Gastroesophageal sphincter (tissue), 4 donors: ENCODE data around the gene SNAI1. TPM values are rescaled to one million over a fixed set of nuclear protein-coding genes. Genes with fewer than 3 reads are reported as not detected.
"Not testable (repeated sequence)": the region's sequence is repeated elsewhere in the genome, so short reads cannot be mapped to it uniquely, and the experiment has no call there.

Experiments
- ATAC-seq: fragments of 150-250 bp; one replicate; pipeline ENCODE4 v1.9.1; 2016; ENCODE audit warnings: mild to moderate bottlenecking, moderate library complexity
- H3K27ac ChIP-seq, 4 donors: fragments of 200-600 bp; sonication (generic) in 3 of 4; 1 replicate in 3 of 4; 2 replicates in 1 of 4; pipeline ENCODE4 v1.5.1; 2016 to 2019
- H3K27me3 ChIP-seq: fragments of 200-600 bp; sonication (generic); one replicate; pipeline ENCODE4 v1.5.1; 2019
- H3K36me3 ChIP-seq, 2 donors: fragments of 200-600 bp; sonication (generic); one replicate each; pipeline ENCODE4 v1.5.1; 2019; ENCODE audit warnings: control low read depth in 1 of 2
- H3K4me1 ChIP-seq, 3 donors: fragments of 200-600 bp; sonication (generic); 1 replicate in 2 of 3; 2 replicates in 1 of 3; pipeline ENCODE4 v1.5.1; 2016 to 2019; ENCODE audit warnings: control low read depth in 2 of 3
- H3K4me3 ChIP-seq, 2 donors: fragments of 200-600 bp; sonication (generic); one replicate each; pipeline ENCODE4 v1.5.1; 2019; ENCODE audit warnings: mild to moderate bottlenecking in 1 of 2, moderate library complexity in 1 of 2
- H3K9me3 ChIP-seq, 3 donors: fragments of 200-600 bp; sonication (generic); one replicate each; pipeline ENCODE4 v1.5.1; 2017 to 2019; ENCODE audit warnings: control low read depth in 2 of 3
- CTCF ChIP-seq, 4 experiments: fragments of 200-600 bp in 2 of 4; fragments of 450-650 bp in 2 of 4; sonication (generic) in 1 of 4; IDR thresholded peaks; one replicate each; pipeline ENCODE4 v1.5.1; 2017 to 2019; ENCODE audit warnings: antibody characterized with exemption in 4 of 4, mild to moderate bottlenecking in 2 of 4, moderate library complexity in 2 of 4
- EP300 ChIP-seq: sonication (generic); formaldehyde crosslinking; IDR thresholded peaks from one replicate; pipeline ENCODE4 v1.6.1; 2017; ENCODE audit warnings: antibody characterized with exemption, mild to moderate bottlenecking
- POLR2A ChIP-seq, 2 donors: fragments of 450-650 bp; IDR thresholded peaks; one replicate each; pipeline ENCODE4 v1.6.1; 2017; ENCODE audit warnings: antibody characterized with exemption in 2 of 2, mild to moderate bottlenecking in 2 of 2, moderate library complexity in 1 of 2
- POLR2AphosphoS5 ChIP-seq: sonication (generic); formaldehyde crosslinking; IDR thresholded peaks from one replicate; pipeline ENCODE4 v1.6.1; 2017; ENCODE audit warnings: antibody characterized with exemption
- WGBS, 2 donors: methylation state at CpG; one replicate each; pipeline ENCODE4 v1.1.5; 2018; ENCODE audit warnings: low coverage in 1 of 2; 5-methylcytosine and 5-hydroxymethylcytosine counted together
- total RNA-seq, 4 donors: library from RNA; depleted of rRNA; stranded (reverse); fragments of >200 nt; gene quantifications; one replicate each; pipeline ENCODE4 v1.1.0, GENCODE V29; 2016

SNAI1 gene
- total RNA-seq, 4 donors from 2014 or later, result 0.79 to 2.6 (median 1.2) TPM

GRCh38 chr20:50008007-50008406, 25.2 kb downstream of the SNAI1 start:
- no peak for ATAC-seq
- H3K27ac ChIP-seq, result no peak overlapping the region
- no peaks in the 10 kb centered on the region for H3K36me3 ChIP-seq
- H3K4me1 ChIP-seq, result peaks cover 0 to 11% (median 3%) of the 10 kb centered on the region in 3 donors
- no peak overlapping the region for H3K4me3 ChIP-seq
- 100% methylated on average over 2 of the region's 3 CpGs; no CpG with 5 or more reads in 1 of the 2 donors for WGBS, 2 donors
- no peaks in the 10 kb centered on the region for H3K9me3 ChIP-seq
- H3K27me3 ChIP-seq, result peaks cover 12% of the 10 kb centered on the region
- TF ChIP-seq POLR2AphosphoS5 (no peak), CTCF (IDR thresholded peaks at IDR 0.05) (no peak), EP300 (no peak), POLR2A (IDR thresholded peaks at IDR 0.05) (no peak)

DNA sequence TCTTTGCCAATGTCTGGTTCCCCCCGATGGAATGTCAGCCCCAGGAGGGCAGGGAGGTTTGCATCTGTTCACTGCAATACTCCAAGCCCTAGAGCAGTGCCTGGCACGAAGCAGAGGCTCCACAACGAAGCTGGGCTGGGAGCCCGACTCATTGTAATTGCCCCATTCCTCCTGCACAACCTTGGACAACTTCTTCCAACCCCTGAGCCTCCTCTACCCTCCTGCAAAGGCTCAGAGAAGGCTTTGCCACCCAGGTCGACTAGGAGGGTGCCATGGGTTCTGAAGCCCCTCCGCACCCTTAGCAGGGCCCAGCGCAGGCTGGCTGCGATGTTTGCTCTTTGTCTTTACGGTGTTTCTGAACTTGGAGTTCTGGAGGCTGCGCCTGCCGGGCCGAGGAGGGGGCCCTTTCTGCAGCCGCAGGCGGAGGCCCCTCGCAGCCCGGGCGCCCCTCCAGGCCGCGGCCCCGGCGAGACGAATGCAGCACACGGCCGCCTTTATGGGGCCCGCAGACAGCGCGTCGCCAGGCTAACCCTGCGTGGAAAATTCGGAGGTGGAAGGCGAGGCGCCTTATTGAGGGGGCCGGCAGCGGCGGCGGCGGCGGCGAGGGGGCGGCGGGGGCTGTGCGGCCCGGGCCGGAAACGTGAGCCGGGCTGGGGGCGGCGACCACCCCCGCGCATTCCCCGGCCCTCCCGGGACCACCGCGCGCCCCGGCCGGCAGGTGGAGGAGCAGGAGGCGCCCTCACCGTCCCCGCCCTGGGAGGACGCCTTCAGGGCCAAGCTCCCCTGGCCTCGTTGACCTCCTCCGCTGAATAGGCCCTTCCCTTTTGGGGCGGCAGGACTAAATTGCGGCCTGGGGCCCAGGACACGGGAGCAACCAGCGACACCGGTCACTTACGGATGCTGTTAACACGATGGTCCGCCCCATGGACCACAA, 27.0 kb downstream of the SNAI1 start:
- H3K4me1 ChIP-seq, result peaks cover 0 to 11% (median 3%) of the 10 kb centered on the region in 3 donors
- H3K27ac ChIP-seq, result no peak overlapping the region
- peaks cover 12% of the 10 kb centered on the region for H3K27me3 ChIP-seq
- no peak for ATAC-seq
- H3K4me3 ChIP-seq, result peak overlapping the region in 1 of 2 donors; percentile 4
- no peak for TF ChIP-seq EP300
- no peak for TF ChIP-seq POLR2A (IDR thresholded peaks at IDR 0.05)
- TF ChIP-seq CTCF (IDR thresholded peaks at IDR 0.05), result no peak
- TF ChIP-seq POLR2AphosphoS5, result no peak
- no peaks in the 10 kb centered on the region for H3K9me3 ChIP-seq
- WGBS, 2 donors, result 40 to 64% methylated on average over 2 of the region's 71 CpGs
- no peaks in the 10 kb centered on the region for H3K36me3 ChIP-seq

DNA sequence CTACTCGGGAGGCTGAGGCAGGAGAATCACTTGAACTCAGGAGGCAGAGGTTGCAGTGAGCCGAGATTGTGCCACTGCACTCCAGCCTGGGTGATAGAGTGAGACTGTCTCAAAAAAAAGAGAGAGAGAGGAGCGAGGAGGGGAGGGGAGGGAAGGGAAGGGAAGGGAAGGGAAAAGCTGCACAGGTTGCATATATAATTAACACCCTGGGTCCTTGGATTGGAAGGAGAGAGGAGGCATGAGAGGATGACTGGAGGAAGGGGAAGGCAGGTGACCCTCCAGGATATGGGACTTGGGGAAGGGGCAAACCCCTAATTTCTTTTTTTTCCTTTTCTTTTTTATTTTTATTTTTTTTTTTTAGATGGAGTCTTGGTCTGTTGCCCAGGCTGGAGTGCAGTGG, 28.8 kb downstream of the SNAI1 start:
- H3K4me3 ChIP-seq, ATAC-seq, H3K36me3 ChIP-seq, H3K27ac ChIP-seq, H3K9me3 ChIP-seq: not testable (repeated sequence)
- Histone ChIP-seq H3K4me1 (peaks cover 0 to 14% (median 3%) of the 10 kb centered on the region in 3 donors), H3K27me3 (peaks cover 18% of the 10 kb centered on the region)
- 100% methylated on average over 1 of the region's 3 CpGs; no CpG with 5 or more reads in 1 of the 2 donors for WGBS, 2 donors

GRCh38 chr20:50012282-50013263, 29.8 kb downstream of the SNAI1 start:
- ATAC-seq, result no peak
- TF ChIP-seq CTCF (IDR thresholded peaks at IDR 0.05) (no peak), POLR2AphosphoS5 (no peak), POLR2A (IDR thresholded peaks at IDR 0.05) (no peak), EP300 (no peak)
- Histone ChIP-seq H3K27me3 (peaks cover 18% of the 10 kb centered on the region), H3K36me3 (no peaks in the 10 kb centered on the region), H3K9me3 (no peaks in the 10 kb centered on the region), H3K27ac (no peak overlapping the region), H3K4me3 (no peak overlapping the region), H3K4me1 (peaks cover 0 to 14% (median 3%) of the 10 kb centered on the region in 3 donors)
- 59 to 66% methylated on average over 3 to 7 of the region's 12 CpGs for WGBS, 2 donors

- TF ChIP-seq POLR2AphosphoS5, result no peak
- 67 to 71% methylated on average over 1 to 4 of the region's 7 CpGs for WGBS, 2 donors
- Histone ChIP-seq H3K36me3 (no peaks in the 10 kb centered on the region), H3K4me3 (no peak overlapping the region), H3K4me1 (peaks cover 0 to 14% (median 3%) of the 10 kb centered on the region in 3 donors), H3K9me3 (no peaks in the 10 kb centered on the region), H3K27me3 (peaks cover 18% of the 10 kb centered on the region), H3K27ac (no peak overlapping the region)
- no peak for ATAC-seq
Observed at GRCh38 chr20:50013976-50014375, 31.2 kb downstream of the SNAI1 start.
